GM18907 (cell line): ENCODE measurements around the gene PI3.
"Not testable (repeated sequence)": the region's sequence is repeated elsewhere in the genome, so short reads cannot be mapped to it uniquely, and the experiment has no call there.

Experiments
- ATAC-seq: cut with Tn5 transposase; IDR thresholded peaks from one replicate; pipeline ENCODE4 v1.9.1; 2021; ENCODE audit warnings: mild to moderate bottlenecking, moderate library complexity; ENCODE audit not compliant: unreplicated experiment

Gene PI3

DNA sequence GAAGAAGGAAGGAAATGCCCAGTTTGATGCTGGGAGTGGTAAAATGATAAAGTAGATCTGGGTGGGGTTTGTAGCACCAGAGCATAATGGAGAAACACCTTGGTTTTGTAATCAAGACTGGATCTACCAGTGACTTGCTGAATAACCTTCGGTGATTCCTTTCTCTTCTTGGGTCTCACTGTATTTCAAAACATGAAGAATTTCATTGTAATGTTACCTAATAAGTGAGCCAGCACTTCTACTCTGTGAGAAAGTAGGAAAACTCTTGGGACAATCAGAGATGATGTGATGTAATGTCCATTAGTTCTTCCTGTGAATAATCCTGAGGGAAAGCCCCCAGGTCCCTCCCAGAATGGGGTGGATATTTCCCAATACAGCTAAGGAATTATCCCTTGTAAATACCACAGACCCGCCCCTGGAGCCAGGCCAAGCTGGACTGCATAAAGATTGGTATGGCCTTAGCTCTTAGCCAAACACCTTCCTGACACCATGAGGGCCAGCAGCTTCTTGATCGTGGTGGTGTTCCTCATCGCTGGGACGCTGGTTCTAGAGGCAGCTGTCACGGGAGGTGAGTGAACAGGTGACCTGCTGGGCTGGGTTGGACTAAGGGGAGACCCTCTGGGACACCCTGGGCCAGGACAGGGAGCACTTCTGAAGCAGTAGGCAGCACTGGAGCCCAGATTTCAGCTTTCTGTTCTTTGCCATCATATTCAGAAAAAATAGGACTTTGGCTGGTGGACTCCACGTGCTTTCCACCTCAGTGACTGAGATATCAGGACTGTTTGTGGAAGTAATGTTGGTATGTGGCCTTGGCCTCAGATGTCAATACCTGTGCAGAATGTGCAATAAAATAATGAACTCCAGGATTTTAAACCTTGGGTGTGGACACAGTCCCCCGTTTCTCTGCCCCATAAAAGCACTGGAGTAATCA is at the start of gene PI3:
TSS of gene PI3 (plus strand) at position 469 of the 931 bp plus-strand sequence. CDS start at position 490, 21 bp downstream.
- ATAC-seq, result no peak

DNA sequence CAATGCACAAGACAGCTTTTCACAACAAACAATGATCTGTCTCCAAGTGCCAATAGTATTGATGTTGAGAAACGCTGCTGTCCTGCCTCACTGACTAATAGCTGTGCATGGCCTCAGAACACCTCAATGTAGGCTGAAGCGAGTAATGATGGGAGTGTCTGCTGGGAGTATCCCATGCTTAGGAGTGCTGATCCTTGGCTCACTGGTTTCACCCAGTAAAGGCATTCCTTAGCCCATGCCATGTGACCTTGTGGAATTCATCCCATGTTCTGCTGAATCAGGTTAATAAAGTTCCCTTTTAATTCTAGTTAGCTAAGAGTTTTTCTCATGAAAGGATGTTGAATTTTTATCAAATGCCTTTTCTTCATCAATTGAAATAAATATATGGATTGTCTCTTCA is 46.6 kb upstream of the PI3 start:
- ATAC-seq, result no peak

DNA sequence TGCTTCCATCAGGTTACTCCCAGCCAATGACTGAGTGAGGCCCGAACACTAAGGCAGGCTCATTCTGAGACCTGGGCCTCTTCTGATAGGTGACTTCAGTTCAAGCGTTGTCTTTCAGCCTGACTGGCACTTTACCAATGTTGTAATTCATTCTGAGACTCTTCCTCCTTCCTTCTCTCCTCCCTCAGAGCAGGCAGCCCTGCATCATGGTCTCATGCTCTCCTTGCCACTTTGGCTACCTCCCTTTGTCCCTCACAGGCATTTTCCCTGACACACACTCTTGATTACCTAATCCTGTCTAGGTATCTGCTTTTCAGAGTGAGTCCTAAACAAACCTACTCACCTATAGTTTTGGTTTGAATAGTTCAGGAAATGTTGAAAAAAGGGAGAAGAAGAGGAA is 37.8 kb upstream of the PI3 start:
- ATAC-seq, result no peak

DNA sequence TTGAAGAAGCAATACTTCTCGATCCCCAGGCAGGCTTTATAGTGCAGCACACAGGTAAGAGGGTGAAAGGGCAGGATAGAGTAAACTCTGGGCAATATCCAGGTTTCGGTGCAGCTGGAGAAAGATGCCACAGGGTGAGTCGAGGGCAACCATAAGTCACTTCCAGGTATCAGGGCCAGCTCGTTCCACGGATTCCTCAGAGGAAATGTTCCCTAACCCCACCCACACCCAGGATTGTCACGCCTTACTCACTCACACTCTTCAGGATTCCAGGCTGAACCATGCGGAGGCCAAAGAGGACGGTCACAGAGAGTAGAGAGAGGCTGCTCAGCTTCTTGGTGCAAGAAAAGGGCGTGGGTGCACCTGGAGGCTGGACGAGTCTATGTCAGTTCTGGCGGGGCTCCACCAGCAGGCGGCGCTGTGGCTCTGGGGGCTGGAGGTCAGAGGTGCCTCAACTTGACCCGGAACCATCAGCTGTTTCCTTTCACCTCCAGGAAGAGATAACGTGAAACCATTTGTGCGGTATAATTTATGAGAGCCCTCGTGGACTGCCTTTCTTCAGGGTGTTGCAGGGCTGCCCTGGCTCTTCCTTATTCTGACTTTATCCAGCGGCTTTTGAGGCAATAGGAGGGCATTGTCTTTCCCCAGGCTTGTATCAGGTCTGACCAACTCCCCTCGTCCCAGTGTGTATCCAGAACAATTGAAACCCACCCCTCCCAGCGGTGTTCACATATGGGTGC is 36.0 kb upstream of the PI3 start:
- no peak for ATAC-seq

DNA sequence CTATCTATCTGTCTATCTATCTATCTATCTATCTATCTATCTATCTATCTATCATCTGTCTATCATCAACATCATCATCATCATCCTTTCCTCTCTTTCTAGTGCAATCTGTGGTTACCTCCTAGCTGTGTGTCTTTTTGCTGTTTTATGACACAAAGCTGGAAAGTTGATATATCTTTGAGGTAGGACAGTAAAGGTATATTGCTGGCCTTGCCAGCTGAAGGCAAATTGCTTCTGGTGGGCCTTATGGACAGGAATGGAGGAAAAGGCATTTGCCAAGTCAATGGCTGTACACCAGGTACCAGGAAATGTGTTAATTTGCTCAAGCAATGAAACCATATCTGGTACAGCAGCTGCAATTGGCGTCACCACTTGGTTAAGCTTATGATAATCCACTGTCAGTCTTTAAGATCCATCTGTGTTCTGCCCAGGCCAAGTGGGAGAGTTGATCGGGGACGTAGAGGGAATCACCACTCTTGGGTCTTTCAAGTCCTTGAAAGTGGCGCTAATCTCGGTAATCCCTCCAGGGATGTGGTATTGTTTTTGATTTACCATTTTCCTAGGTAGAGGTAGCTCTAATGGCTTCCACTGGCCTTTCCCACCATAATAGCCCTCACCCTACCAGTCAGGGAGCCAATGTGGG is 34.8 kb upstream of the PI3 start:
- not testable (repeated sequence) for ATAC-seq

- no peak for ATAC-seq
These were observed 33.9 kb upstream of the PI3 start for GRCh38 chr20:45140836-45141235.

DNA sequence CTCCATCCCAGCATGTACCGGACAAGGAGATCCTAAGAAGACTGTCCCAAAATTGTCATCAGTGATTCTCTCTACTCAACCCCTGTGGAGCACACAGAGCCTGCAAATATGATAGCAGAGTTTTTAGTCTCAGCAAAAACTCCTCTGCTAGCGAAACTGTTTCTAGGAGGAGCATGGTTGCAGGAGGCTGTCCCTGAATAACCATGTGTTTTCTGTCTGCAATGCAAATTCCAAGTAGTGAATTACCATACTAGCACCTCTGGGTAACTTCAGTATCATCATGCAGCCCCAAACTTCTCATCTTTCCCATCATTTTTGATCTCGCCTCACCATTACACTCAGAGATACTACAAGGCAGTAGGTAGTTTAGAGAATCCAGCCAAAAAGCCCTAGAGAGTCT is 25.6 kb upstream of the PI3 start:
- ATAC-seq, result no peak

DNA sequence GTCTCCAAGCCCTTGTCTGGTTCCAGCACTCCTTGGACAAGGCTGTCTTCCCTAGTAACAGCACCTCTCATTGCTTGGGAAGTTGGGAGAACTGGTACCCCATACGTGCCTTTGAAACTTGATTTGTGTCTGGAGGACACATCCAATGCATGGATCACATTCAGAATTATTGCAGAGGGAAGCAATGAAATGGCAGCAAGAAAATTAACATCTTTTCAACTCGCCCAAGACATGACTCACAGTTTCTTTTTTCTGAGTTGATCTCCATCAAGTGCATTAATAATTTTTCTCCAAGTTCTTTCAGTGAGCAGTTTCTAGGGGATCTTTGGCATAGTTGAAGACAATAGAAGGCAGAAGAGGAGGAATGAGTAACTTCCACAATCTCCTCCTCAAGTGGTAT is 22.3 kb upstream of the PI3 start:
- no peak for ATAC-seq

GRCh38 chr20:45153147-45153546 is 21.6 kb upstream of the PI3 start:
- no peak for ATAC-seq

DNA sequence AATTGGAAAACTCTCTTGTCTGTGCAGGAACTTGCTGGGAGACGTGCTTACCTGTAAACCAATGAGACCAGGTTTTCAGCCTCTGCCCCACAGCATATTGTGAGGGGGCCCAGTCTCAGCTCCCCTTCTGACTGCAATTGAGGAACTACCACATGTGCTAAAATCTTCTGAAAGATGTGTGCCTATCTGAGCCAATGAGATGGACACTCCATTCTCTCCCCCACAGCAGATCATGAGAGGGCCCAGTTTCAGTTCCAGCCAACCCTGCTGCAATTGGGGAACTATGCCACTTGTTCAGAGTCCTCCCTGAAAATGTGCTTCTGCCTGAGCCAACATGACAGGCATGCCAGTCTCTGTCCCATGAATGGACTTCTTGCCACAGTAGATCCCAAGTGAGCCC is 20.9 kb upstream of the PI3 start:
- ATAC-seq, result no peak

- ATAC-seq, result no peak
These were observed 20.5 kb upstream of the PI3 start for GRCh38 chr20:45154183-45154582.

GRCh38 chr20:45154794-45155193 is 19.9 kb upstream of the PI3 start:
- ATAC-seq, result not testable (repeated sequence)

- no peak for ATAC-seq
These were observed 18.0 kb upstream of the PI3 start for GRCh38 chr20:45156713-45157112.

DNA sequence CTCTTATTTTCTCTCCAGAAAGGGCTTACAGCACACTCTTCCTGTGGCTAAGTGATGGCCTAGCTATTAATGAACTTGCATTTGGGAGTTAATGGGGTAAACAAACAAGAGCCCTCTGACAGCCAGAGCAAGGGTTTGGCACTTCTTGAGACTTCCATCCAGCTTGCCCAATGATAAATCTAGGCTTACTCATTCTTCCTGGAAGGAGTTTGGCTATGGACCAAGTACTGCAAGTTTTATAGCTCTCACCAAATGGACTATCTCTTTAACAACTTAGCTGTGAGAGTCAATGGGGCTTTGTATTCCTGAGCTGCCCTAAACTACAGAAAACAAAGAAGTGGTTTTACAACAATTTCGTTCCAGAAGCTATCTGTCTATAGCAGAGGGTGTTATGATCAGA is 16.7 kb upstream of the PI3 start:
- no peak for ATAC-seq

DNA sequence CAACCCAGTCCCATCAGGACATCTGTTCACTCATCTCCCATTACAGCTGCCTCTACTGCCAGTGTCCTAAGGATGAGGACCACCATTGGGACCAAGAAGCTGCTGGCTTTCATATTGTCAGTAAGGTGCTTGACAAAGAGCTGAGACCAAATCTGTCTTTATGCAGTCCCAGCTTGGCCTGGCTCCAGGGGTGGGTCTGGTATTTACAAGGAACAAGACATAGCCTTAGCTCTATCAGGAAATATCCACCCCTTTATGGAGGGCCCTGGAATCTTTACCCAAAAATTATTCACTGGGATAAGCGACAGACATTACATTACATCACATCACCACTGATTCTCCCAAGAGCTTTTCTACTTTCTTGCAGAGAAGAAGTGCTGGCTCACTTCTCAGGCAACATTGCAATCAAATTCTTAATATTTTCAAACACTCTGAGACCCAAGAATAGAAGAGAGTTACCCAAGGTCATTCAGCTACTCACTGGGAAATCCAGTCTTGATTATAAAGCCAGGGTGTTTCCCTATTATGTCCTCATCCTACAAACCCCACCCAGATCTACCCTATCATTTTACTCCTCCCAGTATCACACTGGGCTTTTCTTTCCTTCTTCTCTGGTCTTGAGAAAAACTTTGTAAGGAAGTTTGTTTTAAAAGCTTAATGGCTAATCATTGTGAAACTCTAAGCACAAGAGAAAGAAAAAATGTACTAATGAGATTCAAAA is 11.5 kb upstream of the PI3 start:
- no peak for ATAC-seq

- ATAC-seq, result no peak
These were observed 9.8 kb upstream of the PI3 start for GRCh38 chr20:45164906-45165305.

- no peak for ATAC-seq
These were observed 1.2 kb upstream of the PI3 start for GRCh38 chr20:45173522-45173921.

DNA sequence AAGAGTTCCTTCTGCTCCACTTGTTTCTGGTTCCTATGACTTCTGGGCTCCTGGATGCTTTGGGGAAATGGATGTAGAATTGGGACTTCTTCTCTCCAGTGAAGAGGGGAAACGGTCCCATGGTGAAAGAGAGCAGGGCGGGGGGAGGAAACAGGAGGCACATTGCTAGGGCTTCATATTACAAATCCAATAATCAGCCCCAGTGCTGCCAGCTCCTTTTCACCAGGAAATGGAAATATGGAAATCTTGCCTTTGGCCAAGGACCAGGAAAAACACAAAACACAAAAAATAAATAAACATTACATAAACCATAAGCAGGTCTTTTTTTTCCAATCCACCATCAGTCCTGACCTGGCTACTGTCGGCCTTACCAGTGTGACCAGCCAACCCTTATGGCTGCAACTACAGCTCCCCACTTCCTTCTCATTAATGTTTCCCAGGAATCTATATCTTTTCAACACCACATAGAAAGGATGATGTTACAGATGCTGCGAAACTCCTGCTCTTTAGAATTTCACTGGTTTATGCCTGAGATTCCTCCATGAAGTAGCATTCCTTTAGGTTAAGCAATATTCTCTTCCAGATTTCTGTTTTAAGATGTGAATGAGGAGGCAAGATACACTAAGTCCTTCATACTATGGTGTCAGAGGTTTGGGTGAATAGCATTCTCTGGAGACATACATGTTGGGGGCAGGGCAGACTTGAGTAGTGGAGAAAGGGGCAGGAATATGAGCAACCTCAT is 2.0 kb downstream of the PI3 start:
- no peak for ATAC-seq

DNA sequence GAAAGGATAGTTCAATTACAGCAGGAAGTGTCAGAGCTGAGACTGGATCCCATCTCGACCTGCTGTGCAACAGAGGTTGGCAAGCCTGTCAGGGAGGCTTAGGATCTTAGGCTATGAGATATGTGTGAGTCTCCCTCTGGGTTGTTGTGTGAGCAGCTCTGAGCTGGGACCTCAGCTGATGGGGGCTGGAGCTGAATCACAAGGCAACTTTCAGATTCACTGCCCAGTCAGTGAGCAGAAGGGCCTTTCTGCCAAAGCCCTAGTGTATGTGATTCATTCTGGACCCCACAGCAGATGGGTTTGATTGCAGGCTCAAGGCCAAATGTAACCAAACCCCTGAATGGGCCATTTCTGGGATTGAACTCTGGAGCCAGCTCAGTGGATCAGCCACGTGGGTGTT is 4.5 kb downstream of the PI3 start:
- ATAC-seq, result no peak

GRCh38 chr20:45181639-45182038 is 6.9 kb downstream of the PI3 start:
- ATAC-seq, result no peak
